GM23338 (cell line): ENCODE data around the gene RAB30. TPM values are rescaled to one million over a fixed set of nuclear protein-coding genes. Genes with fewer than 3 reads are reported as not detected.

Experiments
- ATAC-seq: fragments of 200-7000 bp; cut with Tn5 transposase; 3 replicates; pipeline ENCODE4 v1.9.1; 2020
- DNase-seq: peaks from one replicate; pipeline ENCODE4 v3.0.0-alpha.2; 2015; ENCODE audit warnings: low spot score
- H2AFZ ChIP-seq: fragments of 200-600 bp; sonication (generic); 2 replicates; pipeline ENCODE4 v1.8.0; 2016; ENCODE audit warnings: antibody characterized with exemption, mild to moderate bottlenecking, moderate library complexity
- H3F3A ChIP-seq: fragments of 200-600 bp; sonication (generic); replicated peaks from 2 replicates; pipeline ENCODE4 v1.8.0; 2017; ENCODE audit warnings: antibody characterized with exemption, mixed run types, low read depth
- H3K27ac ChIP-seq: fragments of 200-600 bp; sonication (generic); 2 replicates; pipeline ENCODE4 v1.6.1; 2016; ENCODE audit warnings: low read depth
- H3K27me3 ChIP-seq: fragments of 200-600 bp; sonication (generic); 2 replicates; pipeline ENCODE4 v1.8.0; 2016; ENCODE audit warnings: mild to moderate bottlenecking, mixed run types, moderate library complexity; ENCODE audit not compliant: insufficient read depth
- H3K36me3 ChIP-seq: fragments of 200-600 bp; sonication (generic); 2 replicates; pipeline ENCODE4 v1.8.0; 2016; ENCODE audit warnings: mild to moderate bottlenecking; ENCODE audit not compliant: insufficient read depth
- H3K4me1 ChIP-seq: fragments of 200-600 bp; sonication (generic); 2 replicates; pipeline ENCODE4 v1.8.0; 2016; ENCODE audit warnings: mild to moderate bottlenecking, moderate library complexity; ENCODE audit not compliant: insufficient read depth
- H3K4me2 ChIP-seq: fragments of 200-600 bp; sonication (generic); 2 replicates; pipeline ENCODE4 v1.7.1; 2017; ENCODE audit warnings: mixed run types
- H3K4me3 ChIP-seq: fragments of 200-600 bp; sonication (generic); 2 replicates; pipeline ENCODE4 v1.6.1; 2016; ENCODE audit warnings: mixed run types
- H3K79me2 ChIP-seq: fragments of 200-600 bp; sonication (generic); replicated peaks from 2 replicates; pipeline ENCODE4 v1.8.0; 2017; ENCODE audit warnings: mild to moderate bottlenecking; ENCODE audit not compliant: insufficient read depth
- H3K9me2 ChIP-seq: fragments of 200-600 bp; sonication (generic); 2 replicates; pipeline ENCODE4 v1.8.0; 2017; ENCODE audit not compliant: insufficient read depth
- H4K20me1 ChIP-seq: fragments of 200-600 bp; sonication (generic); replicated peaks from 2 replicates; pipeline ENCODE4 v1.8.0; 2017; ENCODE audit warnings: mild to moderate bottlenecking; ENCODE audit not compliant: insufficient read depth
- H3K27ac Mint-ChIP-seq: 2 replicates; pipeline ENCODE4 v1.8.0; 2020; ENCODE audit warnings: inconsistent platforms, mild to moderate bottlenecking, moderate library complexity, mixed read lengths
- H3K27me3 Mint-ChIP-seq: 3 replicates; pipeline ENCODE4 v1.8.0; 2022; ENCODE audit warnings: low read depth, mild to moderate bottlenecking, moderate library complexity, mixed read lengths, inconsistent platforms; ENCODE audit not compliant: insufficient read depth, poor library complexity
- H3K36me3 Mint-ChIP-seq: 3 replicates; pipeline ENCODE4 v1.8.0; 2021; ENCODE audit warnings: low read depth, mild to moderate bottlenecking, inconsistent platforms, moderate library complexity, mixed read lengths
- H3K4me1 Mint-ChIP-seq: 3 replicates; pipeline ENCODE4 v1.8.0; 2020; ENCODE audit warnings: mild to moderate bottlenecking, inconsistent platforms, mixed read lengths
- H3K4me3 Mint-ChIP-seq: 3 replicates; pipeline ENCODE4 v1.8.0; 2021; ENCODE audit warnings: moderate library complexity, mild to moderate bottlenecking, inconsistent platforms, mixed read lengths
- H3K9me3 Mint-ChIP-seq: 3 replicates; pipeline ENCODE4 v1.8.0; 2020; ENCODE audit warnings: moderate library complexity, mild to moderate bottlenecking, inconsistent platforms, mixed read lengths
- CREB1 ChIP-seq: fragments of 250-450 bp; sonication (Bioruptor Pico); IDR thresholded peaks from 2 replicates; pipeline ENCODE4 v1.5.0; 2020; ENCODE audit warnings: low read depth, mild to moderate bottlenecking, moderate library complexity
- ETS1 ChIP-seq: IDR thresholded peaks from 2 replicates; pipeline ENCODE4 v1.6.1; 2016; ENCODE audit warnings: antibody characterized with exemption
- EZH2 ChIP-seq: fragments of 200-600 bp; sonication (generic); IDR thresholded peaks from one replicate; pipeline ENCODE4 v1.8.0; 2017; ENCODE audit warnings: antibody characterized with exemption, mild to moderate bottlenecking, low read depth; ENCODE audit not compliant: unreplicated experiment
- EZH2phosphoT487 ChIP-seq: fragments of 200-600 bp; sonication (generic); IDR thresholded peaks from one replicate; pipeline ENCODE4 v1.8.1; 2018; ENCODE audit warnings: antibody characterized with exemption; ENCODE audit not compliant: unreplicated experiment
- JUNB ChIP-seq: IDR thresholded peaks from one replicate; pipeline ENCODE4 v1.6.1; 2016; ENCODE audit warnings: antibody characterized with exemption; ENCODE audit not compliant: unreplicated experiment
- NANOG ChIP-seq: IDR thresholded peaks from 2 replicates; pipeline ENCODE4 v1.6.1; 2016; ENCODE audit warnings: antibody characterized with exemption, borderline replicate concordance
- POLR2AphosphoS5 ChIP-seq: IDR thresholded peaks from 2 replicates; pipeline ENCODE4 v1.6.1; 2016; ENCODE audit warnings: antibody characterized with exemption, low read depth
- REST ChIP-seq: IDR thresholded peaks from one replicate; pipeline ENCODE4 v1.6.1; 2018; ENCODE audit warnings: antibody characterized with exemption; ENCODE audit not compliant: unreplicated experiment
- STAT1 ChIP-seq: IDR thresholded peaks from one replicate; pipeline ENCODE4 v1.6.1; 2016; ENCODE audit warnings: antibody characterized with exemption; ENCODE audit not compliant: unreplicated experiment
- ZNF114 ChIP-seq: fragments of 250-450 bp; sonication (Bioruptor Pico); IDR thresholded peaks from 2 replicates; pipeline ENCODE4 v1.5.0; 2020; ENCODE audit warnings: mild to moderate bottlenecking, moderate library complexity
- ZNF331 ChIP-seq: fragments of 250-450 bp; sonication (Bioruptor Pico); IDR thresholded peaks from 2 replicates; pipeline ENCODE4 v1.5.0; 2020; ENCODE audit warnings: low read depth, mild to moderate bottlenecking, moderate library complexity
- polyA plus RNA-seq: library from polyadenylated mRNA; unstranded; fragments of >200 nt; fragmentation: Nextera tagmentation; extraction: Ambion mirVana; gene quantifications from 2 replicates; pipeline ENCODE4 v1.2.1, GENCODE V29; 2016
- total RNA-seq: library from RNA; depleted of rRNA; stranded (reverse); fragments of >200 nt; shearing (Covaris generic); gene quantifications from 2 replicates; pipeline ENCODE4 v1.2.3, GENCODE V29; 2014
- TF ChIP-seq, protein P1 (sequence below), 2 experiments: fragments of 200-600 bp in 1 of 2; sonication (generic) in 1 of 2; conservative IDR thresholded peaks; 2 replicates each; pipeline versions ENCODE4 v1.5.1 to v1.6.1; 2016 to 2017; ENCODE audit warnings: antibody characterized with exemption in 2 of 2, low read depth in 2 of 2, mild to moderate bottlenecking in 2 of 2, moderate library complexity in 1 of 2
- TF ChIP-seq, protein P2 (sequence below): fragments of 250-450 bp; sonication (Bioruptor Pico); IDR thresholded peaks from 2 replicates; pipeline ENCODE4 v1.5.0; 2020; ENCODE audit warnings: mild to moderate bottlenecking, moderate library complexity

The RAB30 gene
- total and polyA plus RNA-seq, 2 experiments from 2014 or later, result 3.3 to 6.6 TPM

DNA sequence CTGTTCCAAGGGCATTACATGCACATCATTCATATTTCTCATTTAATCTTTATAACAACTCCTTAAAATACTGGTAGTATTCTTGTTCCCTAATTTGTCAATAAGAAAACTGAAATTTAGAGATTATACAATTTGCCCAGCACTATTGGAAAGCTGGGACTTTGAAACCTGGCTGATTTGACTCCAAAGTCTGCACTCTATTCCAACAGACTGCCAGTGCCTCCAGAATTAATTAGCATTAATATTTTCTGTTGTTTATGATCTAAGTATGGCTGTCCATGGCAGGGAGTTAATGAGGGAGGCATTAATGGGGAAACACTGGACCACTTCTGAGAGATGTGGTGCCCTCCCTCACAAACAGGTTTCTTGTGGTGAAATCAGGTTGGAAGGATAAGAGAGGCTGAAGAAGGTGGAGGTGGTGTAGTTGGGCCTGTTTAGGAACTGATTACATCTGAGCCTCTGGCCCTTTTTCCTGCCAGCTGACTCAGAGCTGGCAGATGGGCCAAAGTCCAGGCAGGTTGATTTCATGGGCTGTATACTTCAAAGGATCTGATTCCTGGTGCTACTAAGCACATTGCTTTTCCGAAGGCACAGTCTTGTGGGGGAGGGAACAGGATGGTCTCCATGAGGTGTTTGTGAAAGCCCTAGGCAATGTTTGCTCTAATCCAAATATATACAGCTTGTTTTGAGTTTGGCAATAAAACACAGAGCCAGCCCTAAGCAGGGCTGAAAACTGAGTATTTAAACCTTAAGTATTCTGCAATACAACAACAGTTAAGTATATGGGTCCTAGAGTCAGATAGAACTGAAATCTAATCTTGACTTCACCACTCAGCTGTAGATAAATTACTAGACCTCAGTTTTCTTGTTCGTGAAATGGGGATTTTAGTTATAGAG lies 21.0 kb upstream of the RAB30 start:
- Histone ChIP-seq H3F3A (no peaks in the 10 kb centered on the region), H4K20me1 (no peaks in the 10 kb centered on the region; the same call in 1 of the 2 replicates), H2AFZ (no peak overlapping the region), H3K4me3 (no peak overlapping the region), H3K27ac (no peak overlapping the region), H3K27me3 (no peaks in the 10 kb centered on the region), H3K4me2 (no peak overlapping the region), H3K79me2 (no peaks in the 10 kb centered on the region), H3K4me1 (no peaks in the 10 kb centered on the region), H3K9me2 (no peaks in the 10 kb centered on the region), H3K36me3 (no peaks in the 10 kb centered on the region)
- H3K4me1 Mint-ChIP-seq, result peaks cover 3% of the 10 kb centered on the region
- no peak overlapping the region for H3K4me3 Mint-ChIP-seq
- DNase-seq (no peak), ATAC-seq (no peak)
- no peak overlapping the region for H3K27ac Mint-ChIP-seq
- H3K9me3 Mint-ChIP-seq, result no peaks in the 10 kb centered on the region
- no peaks in the 10 kb centered on the region for H3K36me3 Mint-ChIP-seq
- TF ChIP-seq EZH2phosphoT487 (no peak), STAT1 (no peak), POLR2AphosphoS5 (no peak), ETS1 (no peak), CREB1 (CRISPR knock-in tag) (no peak), EZH2 (no peak), REST (no peak), JUNB (no peak), ZNF331 (CRISPR knock-in tag) (no peak), NANOG (no peak), ZNF114 (CRISPR knock-in tag) (no peak)
- TF ChIP-seq, protein P1, sequence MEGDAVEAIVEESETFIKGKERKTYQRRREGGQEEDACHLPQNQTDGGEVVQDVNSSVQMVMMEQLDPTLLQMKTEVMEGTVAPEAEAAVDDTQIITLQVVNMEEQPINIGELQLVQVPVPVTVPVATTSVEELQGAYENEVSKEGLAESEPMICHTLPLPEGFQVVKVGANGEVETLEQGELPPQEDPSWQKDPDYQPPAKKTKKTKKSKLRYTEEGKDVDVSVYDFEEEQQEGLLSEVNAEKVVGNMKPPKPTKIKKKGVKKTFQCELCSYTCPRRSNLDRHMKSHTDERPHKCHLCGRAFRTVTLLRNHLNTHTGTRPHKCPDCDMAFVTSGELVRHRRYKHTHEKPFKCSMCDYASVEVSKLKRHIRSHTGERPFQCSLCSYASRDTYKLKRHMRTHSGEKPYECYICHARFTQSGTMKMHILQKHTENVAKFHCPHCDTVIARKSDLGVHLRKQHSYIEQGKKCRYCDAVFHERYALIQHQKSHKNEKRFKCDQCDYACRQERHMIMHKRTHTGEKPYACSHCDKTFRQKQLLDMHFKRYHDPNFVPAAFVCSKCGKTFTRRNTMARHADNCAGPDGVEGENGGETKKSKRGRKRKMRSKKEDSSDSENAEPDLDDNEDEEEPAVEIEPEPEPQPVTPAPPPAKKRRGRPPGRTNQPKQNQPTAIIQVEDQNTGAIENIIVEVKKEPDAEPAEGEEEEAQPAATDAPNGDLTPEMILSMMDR (conservative IDR thresholded peaks at IDR 0.05; ENCODE audit: low read depth in 2 of 2), result no peak
- TF ChIP-seq, protein P2, sequence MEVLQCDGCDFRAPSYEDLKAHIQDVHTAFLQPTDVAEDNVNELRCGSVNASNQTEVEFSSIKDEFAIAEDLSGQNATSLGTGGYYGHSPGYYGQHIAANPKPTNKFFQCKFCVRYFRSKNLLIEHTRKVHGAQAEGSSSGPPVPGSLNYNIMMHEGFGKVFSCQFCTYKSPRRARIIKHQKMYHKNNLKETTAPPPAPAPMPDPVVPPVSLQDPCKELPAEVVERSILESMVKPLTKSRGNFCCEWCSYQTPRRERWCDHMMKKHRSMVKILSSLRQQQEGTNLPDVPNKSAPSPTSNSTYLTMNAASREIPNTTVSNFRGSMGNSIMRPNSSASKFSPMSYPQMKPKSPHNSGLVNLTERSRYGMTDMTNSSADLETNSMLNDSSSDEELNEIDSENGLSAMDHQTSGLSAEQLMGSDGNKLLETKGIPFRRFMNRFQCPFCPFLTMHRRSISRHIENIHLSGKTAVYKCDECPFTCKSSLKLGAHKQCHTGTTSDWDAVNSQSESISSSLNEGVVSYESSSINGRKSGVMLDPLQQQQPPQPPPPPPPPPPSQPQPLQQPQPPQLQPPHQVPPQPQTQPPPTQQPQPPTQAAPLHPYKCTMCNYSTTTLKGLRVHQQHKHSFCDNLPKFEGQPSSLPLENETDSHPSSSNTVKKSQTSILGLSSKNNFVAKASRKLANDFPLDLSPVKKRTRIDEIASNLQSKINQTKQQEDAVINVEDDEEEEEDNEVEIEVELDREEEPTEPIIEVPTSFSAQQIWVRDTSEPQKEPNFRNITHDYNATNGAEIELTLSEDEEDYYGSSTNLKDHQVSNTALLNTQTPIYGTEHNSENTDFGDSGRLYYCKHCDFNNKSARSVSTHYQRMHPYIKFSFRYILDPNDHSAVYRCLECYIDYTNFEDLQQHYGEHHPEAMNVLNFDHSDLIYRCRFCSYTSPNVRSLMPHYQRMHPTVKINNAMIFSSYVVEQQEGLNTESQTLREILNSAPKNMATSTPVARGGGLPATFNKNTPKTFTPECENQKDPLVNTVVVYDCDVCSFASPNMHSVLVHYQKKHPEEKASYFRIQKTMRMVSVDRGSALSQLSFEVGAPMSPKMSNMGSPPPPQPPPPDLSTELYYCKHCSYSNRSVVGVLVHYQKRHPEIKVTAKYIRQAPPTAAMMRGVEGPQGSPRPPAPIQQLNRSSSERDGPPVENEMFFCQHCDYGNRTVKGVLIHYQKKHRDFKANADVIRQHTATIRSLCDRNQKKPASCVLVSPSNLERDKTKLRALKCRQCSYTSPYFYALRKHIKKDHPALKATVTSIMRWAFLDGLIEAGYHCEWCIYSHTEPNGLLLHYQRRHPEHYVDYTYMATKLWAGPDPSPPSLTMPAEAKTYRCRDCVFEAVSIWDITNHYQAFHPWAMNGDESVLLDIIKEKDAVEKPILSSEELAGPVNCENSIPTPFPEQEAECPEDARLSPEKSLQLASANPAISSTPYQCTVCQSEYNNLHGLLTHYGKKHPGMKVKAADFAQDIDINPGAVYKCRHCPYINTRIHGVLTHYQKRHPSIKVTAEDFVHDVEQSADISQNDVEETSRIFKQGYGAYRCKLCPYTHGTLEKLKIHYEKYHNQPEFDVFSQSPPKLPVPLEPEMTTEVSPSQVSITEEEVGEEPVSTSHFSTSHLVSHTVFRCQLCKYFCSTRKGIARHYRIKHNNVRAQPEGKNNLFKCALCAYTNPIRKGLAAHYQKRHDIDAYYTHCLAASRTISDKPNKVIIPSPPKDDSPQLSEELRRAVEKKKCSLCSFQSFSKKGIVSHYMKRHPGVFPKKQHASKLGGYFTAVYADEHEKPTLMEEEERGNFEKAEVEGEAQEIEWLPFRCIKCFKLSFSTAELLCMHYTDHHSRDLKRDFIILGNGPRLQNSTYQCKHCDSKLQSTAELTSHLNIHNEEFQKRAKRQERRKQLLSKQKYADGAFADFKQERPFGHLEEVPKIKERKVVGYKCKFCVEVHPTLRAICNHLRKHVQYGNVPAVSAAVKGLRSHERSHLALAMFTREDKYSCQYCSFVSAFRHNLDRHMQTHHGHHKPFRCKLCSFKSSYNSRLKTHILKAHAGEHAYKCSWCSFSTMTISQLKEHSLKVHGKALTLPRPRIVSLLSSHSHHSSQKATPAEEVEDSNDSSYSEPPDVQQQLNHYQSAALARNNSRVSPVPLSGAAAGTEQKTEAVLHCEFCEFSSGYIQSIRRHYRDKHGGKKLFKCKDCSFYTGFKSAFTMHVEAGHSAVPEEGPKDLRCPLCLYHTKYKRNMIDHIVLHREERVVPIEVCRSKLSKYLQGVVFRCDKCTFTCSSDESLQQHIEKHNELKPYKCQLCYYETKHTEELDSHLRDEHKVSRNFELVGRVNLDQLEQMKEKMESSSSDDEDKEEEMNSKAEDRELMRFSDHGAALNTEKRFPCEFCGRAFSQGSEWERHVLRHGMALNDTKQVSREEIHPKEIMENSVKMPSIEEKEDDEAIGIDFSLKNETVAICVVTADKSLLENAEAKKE (CRISPR knock-in tag), result no peak
- H3K27me3 Mint-ChIP-seq, result peaks cover 5% of the 10 kb centered on the region
